Posterior vena cava (tissue), 2 donors: ENCODE results near the gene NUDCD2. TPM values are rescaled to one million over a fixed set of nuclear protein-coding genes. Genes with fewer than 3 reads are reported as not detected.

Source experiments
- total RNA-seq, 2 donors: library from RNA; stranded (reverse); fragmentation: NEBNext Ultra II Directional; extraction: Animal tissue kit (Norgen Biotek cat#: 25700); gene quantifications; one replicate each; pipeline ENCODE4 v1.2.1, GENCODE V29; 2021
- donor health status: DM: yes; HTN: yes; CAD: no.
- donor health status: DM: yes; HTN: yes; CAD: no.

Gene NUDCD2
- total RNA-seq, 2 donors from 2014 or later = 17.8 to 21.6 TPM

Other genes with a start within 250 kb of the NUDCD2 start
- gene CCNG1, start 22.5 kb downstream of the NUDCD2 start, total RNA-seq = 100 to 1,000 TPM in 1 of 2 donors, 10 to 100 TPM in 1; 85.6 to 101 TPM
- under 1 TPM; 0.14 to 0.32 TPM for gene HMMR, start 530 bp upstream of the NUDCD2 start, total RNA-seq
- 10 to 100 TPM; 34.7 to 37.6 TPM for gene MAT2B, start 45.5 kb upstream of the NUDCD2 start, total RNA-seq